ENCODE data around the gene ATG3. TPM values are rescaled to one million over a fixed set of nuclear protein-coding genes. Genes with fewer than 3 reads are reported as not detected.

ATG3 gene
- total and polyA plus RNA-seq, 9 of the 15 experiments (the other 6 are each of a cell fraction or from before 2014, with no cell fraction given), result 48.7 to 107 (median 64.7) TPM

GRCh38 chr3:112587336-112587735, 25.6 kb upstream of the ATG3 start:
- Histone ChIP-seq H3K4me3 (no peak overlapping the region), H3K79me2 (ENCODE audit: control insufficient read depth, insufficient read depth, low read length) (no peaks in the 10 kb centered on the region), H3K4me1 (replicated peaks in 1 of 2; ENCODE audit: control insufficient read depth in 2 of 2, insufficient read depth in 2 of 2, low read length in 2 of 2) (no peaks in the 10 kb centered on the region), H3K9me1 (ENCODE audit: control insufficient read depth, insufficient read depth, low read length) (no peaks in the 10 kb centered on the region), H4K20me1 (replicated peaks; ENCODE audit: control insufficient read depth, insufficient read depth, low read length) (no peaks in the 10 kb centered on the region), H2AFZ (ENCODE audit: low read depth, low read length) (no peak overlapping the region), H3K9me3 (replicated peaks; ENCODE audit: control insufficient read depth, insufficient read depth, low read depth, low read length) (no peaks in the 10 kb centered on the region), H3K4me2 (ENCODE audit: insufficient read depth, low read length) (no peak overlapping the region), H3K27me3 (ENCODE audit: control insufficient read depth in 2 of 2, insufficient read depth in 2 of 2, low read length in 2 of 2) (no peaks in the 10 kb centered on the region), H3K9ac (ENCODE audit: insufficient read depth in 1 of 2, low read depth in 2 of 2, low read length in 2 of 2) (no peak overlapping the region), H3K27ac (ENCODE audit: extremely low read depth, low read depth, low read length) (no peak overlapping the region), H3K36me3 (ENCODE audit: control insufficient read depth, insufficient read depth, low read length) (peaks cover 12% of the 10 kb centered on the region; the same call in 1 of the 3 replicates)
- BruUV-seq (replicated peaks), result no TSS peak
- intact Hi-C loops (cut with micrococcal nuclease) (loop anchor here (10.0 kb wide), 1 partner anchor 147 kb away; no protein-coding TSS in a partner anchor), in situ Hi-C loops (cut with MboI) (loop anchor here (25.0 kb wide), 1 partner anchor 700 kb away; no protein-coding TSS in a partner anchor)
- POLR2A ChIA-PET, result no interaction called here
- FAIRE-seq, result no peak
- 38% methylated on average over 1 of the region's 1 CpG for WGBS (ENCODE audit: insufficient coverage, low coverage, missing lambda C conversion rate)
- TF ChIP-seq TEAD4 (IDR thresholded peaks at IDR 0.05; ENCODE audit: low read length) (no peak), TEAD4 (CRISPR knock-in tag; IDR thresholded peaks at IDR 0.05; ENCODE audit: borderline replicate concordance) (no peak), ZNF785 (CRISPR knock-in tag; IDR thresholded peaks at IDR 0.05) (no peak), TRIM28 (IDR thresholded peaks at IDR 0.05) (no peak), TFAM (CRISPR knock-in tag; conservative IDR thresholded peaks at IDR 0.05) (no peak), ZBTB34 (CRISPR knock-in tag; IDR thresholded peaks at IDR 0.05) (no peak), PHF8 (IDR thresholded peaks at IDR 0.05; ENCODE audit: borderline replicate concordance, low read length) (no peak), SMAD3 (CRISPR knock-in tag; conservative IDR thresholded peaks at IDR 0.05) (no peak), NFXL1 (CRISPR knock-in tag; IDR thresholded peaks at IDR 0.05) (no peak), RBFOX2 (IDR thresholded peaks at IDR 0.05; ENCODE audit: low read depth, low read length) (no peak), ZBTB43 (CRISPR knock-in tag; IDR thresholded peaks at IDR 0.05) (no peak), TAF1 (IDR thresholded peaks at IDR 0.05; ENCODE audit: control insufficient read depth, extremely low read depth, insufficient read depth, low read length, severe bottlenecking) (no peak), CAMTA2 (CRISPR knock-in tag; conservative IDR thresholded peaks at IDR 0.05) (no peak)
- CTCF ChIA-PET (ENCODE audit: low intra/inter-chr PET ratio), result no interaction called here
- ATAC-seq, result no peak
- DNase-seq (ENCODE audit: extremely low read depth in 1 of 4, low spot score in 3 of 4), result no peak
